Measurements from ENCODE around the gene FHAD1.
"Not testable (repeated sequence)": the region's sequence is repeated elsewhere in the genome, so short reads cannot be mapped to it uniquely, and the experiment has no call there.

- TF ChIP-seq CTCF (IDR thresholded peaks at IDR 0.05; ENCODE audit: low read depth, low read length, poor library complexity, severe bottlenecking); EZH2phosphoT487 (IDR thresholded peaks at IDR 0.05; ENCODE audit: borderline replicate concordance, low read length): not testable (repeated sequence)
These were observed 142.8 kb downstream of the FHAD1 start for GRCh38 chr1:15389828-15390227.
